ENCODE data around the gene MGAM2. TPM values are rescaled to one million over a fixed set of nuclear protein-coding genes. Genes with fewer than 3 reads are reported as not detected.

MGAM2 gene
- total and polyA plus RNA-seq, 2 of the 13 experiments (the other 11 are each of a cell fraction or from before 2014, with no cell fraction given), result 0.29 TPM; not detected in 1

GRCh38 chr7:142185069-142185468, 73.6 kb downstream of the MGAM2 start:
- Histone ChIP-seq H3K4me3 (replicated peaks in 1 of 3; ENCODE audit: insufficient read depth in 1 of 3, low read depth in 2 of 3, low read length in 3 of 3) (no peak overlapping the region), H3K9ac (ENCODE audit: insufficient read depth, low read depth, low read length) (no peak overlapping the region), H3K27me3 (ENCODE audit: control insufficient read depth in 1 of 2, insufficient read depth in 2 of 2, low read length in 2 of 2) (no peaks in the 10 kb centered on the region), H3K9me3 (ENCODE audit: low read length) (no peaks in the 10 kb centered on the region), H2AFZ (ENCODE audit: low read length) (no peak overlapping the region), H3K4me2 (ENCODE audit: low read depth, low read length) (no peak overlapping the region), H3K79me2 (ENCODE audit: insufficient read depth, low read length) (no peaks in the 10 kb centered on the region), H3K36me3 (replicated peaks in 1 of 2; ENCODE audit: control insufficient read depth in 1 of 2, insufficient read depth in 2 of 2, low read length in 2 of 2) (no peaks in the 10 kb centered on the region), H4K20me1 (ENCODE audit: insufficient read depth, low read length) (no peaks in the 10 kb centered on the region), H3K27ac (ENCODE audit: extremely low read length, insufficient read depth, low read length) (no peak overlapping the region), H3K4me1 (ENCODE audit: insufficient read depth, low read length) (no peaks in the 10 kb centered on the region)
- no TSS peak for BruUV-seq (replicated peaks)
- no peak for DNase-seq (ENCODE audit: low spot score)
- no peak for FAIRE-seq
- no peak for ATAC-seq
- TF ChIP-seq ZNF205 (CRISPR knock-in tag; IDR thresholded peaks at IDR 0.05) (no peak), ARNT (IDR thresholded peaks at IDR 0.05) (no peak), MIER3 (CRISPR knock-in tag; IDR thresholded peaks at IDR 0.05; ENCODE audit: borderline replicate concordance) (no peak), THRA (CRISPR knock-in tag; IDR thresholded peaks at IDR 0.05; ENCODE audit: borderline replicate concordance) (no peak), ZBTB25 (CRISPR knock-in tag; IDR thresholded peaks at IDR 0.05) (no peak), SRF (IDR thresholded peaks at IDR 0.05; ENCODE audit: low read depth, low read length) (no peak), SATB2 (CRISPR knock-in tag; IDR thresholded peaks at IDR 0.05) (no peak), SALL2 (CRISPR knock-in tag; IDR thresholded peaks at IDR 0.05) (no peak), FOXK2 (IDR thresholded peaks at IDR 0.05) (no peak), ZNF674 (CRISPR knock-in tag; IDR thresholded peaks at IDR 0.05; ENCODE audit: low read depth) (no peak), ZNF543 (CRISPR knock-in tag; IDR thresholded peaks at IDR 0.05) (no peak)
- in situ Hi-C loops (cut with HindIII; ENCODE audit: extremely low pct_ligation_motif_present, low pct_unique_long_range_greater_than_20kb) (loop anchor here (5.0 kb wide), 1 partner anchor 208 kb away; no protein-coding TSS in a partner anchor), intact Hi-C loops (cut with micrococcal nuclease; ENCODE audit: unreplicated experiment) (no loop called here)
- ChIA-PET CTCF (ENCODE audit: low intra/inter-chr PET ratio, low total read pairs) (no interaction called here), POLR2A (no interaction called here)
- WGBS (ENCODE audit: low lambda C conversion rate), result 14% methylated on average over 3 of the region's 3 CpGs
